GM20000 (cell line): Measurements from ENCODE around the gene KIN.

ENCODE experiments used
- DNase-seq: peaks from one replicate; pipeline ENCODE4 v3.0.0; 2012; ENCODE audit warnings: low spot score
- TF ChIP-seq, protein P1 (sequence below): IDR thresholded peaks from 2 replicates; pipeline ENCODE4 v1.5.1; 2012; ENCODE audit warnings: mild to moderate bottlenecking, control low read depth; ENCODE audit errors: extremely low read depth, missing control alignments

Gene KIN

DNA sequence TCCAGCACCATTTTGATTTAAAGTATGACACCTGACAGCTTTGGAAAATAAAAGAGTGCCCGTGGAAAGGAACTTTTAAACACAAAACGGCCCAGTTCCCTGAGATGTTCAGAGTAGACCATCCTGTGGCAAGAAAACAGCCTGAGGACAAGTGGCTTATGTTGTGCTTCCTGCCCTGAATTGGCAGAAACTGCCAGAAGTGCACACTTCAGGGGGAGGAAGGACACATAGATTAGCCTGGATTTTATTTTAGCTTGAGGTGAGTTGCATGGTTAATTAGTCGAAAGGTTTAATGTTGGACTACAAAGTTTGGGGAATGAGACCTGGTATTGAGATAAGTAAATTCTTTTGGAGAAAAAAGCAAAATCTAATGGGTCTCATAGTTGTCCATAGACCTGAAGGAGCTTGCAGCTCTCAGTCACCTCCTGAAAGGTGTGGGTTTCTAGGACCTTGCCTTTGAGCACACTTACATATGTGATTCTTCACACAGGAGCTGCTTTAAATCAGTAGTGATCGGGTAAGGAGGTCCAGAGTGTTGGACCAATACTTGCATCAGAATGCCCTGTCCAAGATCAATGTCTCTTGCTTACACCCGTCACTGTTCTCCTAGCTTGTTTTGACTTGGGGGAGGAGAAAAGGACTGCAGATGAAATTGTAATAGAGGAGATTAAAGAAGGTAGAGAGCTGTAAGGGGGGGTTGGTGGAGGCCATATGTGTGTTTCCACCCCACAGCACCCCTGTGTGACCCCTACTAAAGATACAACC is 79.8 kb downstream of the KIN start:
- TF ChIP-seq, protein P1, sequence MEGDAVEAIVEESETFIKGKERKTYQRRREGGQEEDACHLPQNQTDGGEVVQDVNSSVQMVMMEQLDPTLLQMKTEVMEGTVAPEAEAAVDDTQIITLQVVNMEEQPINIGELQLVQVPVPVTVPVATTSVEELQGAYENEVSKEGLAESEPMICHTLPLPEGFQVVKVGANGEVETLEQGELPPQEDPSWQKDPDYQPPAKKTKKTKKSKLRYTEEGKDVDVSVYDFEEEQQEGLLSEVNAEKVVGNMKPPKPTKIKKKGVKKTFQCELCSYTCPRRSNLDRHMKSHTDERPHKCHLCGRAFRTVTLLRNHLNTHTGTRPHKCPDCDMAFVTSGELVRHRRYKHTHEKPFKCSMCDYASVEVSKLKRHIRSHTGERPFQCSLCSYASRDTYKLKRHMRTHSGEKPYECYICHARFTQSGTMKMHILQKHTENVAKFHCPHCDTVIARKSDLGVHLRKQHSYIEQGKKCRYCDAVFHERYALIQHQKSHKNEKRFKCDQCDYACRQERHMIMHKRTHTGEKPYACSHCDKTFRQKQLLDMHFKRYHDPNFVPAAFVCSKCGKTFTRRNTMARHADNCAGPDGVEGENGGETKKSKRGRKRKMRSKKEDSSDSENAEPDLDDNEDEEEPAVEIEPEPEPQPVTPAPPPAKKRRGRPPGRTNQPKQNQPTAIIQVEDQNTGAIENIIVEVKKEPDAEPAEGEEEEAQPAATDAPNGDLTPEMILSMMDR: no peak
- DNase-seq: no peak

DNA sequence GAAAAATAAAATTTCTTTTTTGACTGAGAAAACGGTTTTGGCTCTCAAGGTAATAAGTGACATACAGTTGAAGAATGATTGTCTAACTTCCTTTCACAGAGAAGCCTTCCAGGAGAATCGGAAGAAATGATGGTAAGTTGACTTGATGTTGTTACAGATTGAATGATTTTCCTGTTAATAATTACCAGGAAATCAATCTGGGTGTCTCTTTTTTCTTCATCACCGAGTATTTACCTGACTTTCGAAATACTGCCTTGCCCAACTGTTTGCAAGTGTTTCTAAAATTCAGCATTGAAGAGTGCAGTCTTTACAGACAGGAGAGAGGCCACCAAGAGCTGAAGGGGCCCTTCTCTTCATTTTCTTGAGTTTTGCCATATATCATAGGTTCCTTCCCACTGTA is 80.7 kb downstream of the KIN start:
- TF ChIP-seq, protein P1: no peak
- no peak for DNase-seq

DNA sequence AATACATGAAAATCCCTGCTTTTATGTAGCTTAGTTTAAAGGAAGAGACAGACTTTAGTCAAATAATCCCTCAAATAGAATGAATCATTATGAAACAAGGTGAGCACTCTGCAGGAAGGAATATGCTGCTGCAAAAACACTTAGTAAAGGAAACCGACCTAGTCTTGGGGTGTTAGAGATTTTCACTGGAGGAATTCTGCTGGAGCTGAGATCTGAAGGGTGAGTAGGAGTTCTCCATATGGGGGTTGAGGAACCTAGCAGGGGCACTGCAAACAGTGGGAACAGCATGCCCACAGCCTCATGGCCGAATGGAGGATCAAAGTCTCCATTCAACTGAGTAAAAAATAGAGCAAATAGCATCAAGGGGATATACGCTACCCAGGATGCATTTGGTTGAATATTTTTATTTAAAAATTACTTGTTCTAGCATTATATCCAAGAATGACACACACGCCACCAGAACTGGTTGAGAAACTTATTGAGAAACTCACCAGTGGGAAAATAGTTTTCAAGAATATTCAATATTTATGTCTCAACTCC is 81.2 kb downstream of the KIN start:
- no peak for DNase-seq
- TF ChIP-seq, protein P1: no peak

DNA sequence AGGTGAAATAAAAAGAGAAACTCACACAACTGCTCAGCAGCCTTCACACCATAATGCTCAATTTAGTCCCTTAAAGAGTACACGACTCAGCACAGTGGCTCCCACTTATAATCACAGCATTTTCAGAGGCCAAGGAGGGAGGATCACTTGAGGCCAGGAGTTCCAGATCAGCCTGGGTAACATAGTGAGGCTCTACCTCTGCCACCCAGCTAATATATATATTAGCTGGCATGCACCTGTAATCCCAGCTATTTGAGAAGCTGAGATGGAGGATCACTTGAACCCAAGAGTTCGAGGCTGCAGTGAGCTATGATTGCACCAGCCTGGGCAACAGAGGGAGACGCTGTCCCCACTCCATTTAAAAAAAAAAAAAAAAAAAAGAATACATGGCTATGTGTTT is 82.5 kb downstream of the KIN start:
- no peak for DNase-seq
- TF ChIP-seq, protein P1: no peak

DNA sequence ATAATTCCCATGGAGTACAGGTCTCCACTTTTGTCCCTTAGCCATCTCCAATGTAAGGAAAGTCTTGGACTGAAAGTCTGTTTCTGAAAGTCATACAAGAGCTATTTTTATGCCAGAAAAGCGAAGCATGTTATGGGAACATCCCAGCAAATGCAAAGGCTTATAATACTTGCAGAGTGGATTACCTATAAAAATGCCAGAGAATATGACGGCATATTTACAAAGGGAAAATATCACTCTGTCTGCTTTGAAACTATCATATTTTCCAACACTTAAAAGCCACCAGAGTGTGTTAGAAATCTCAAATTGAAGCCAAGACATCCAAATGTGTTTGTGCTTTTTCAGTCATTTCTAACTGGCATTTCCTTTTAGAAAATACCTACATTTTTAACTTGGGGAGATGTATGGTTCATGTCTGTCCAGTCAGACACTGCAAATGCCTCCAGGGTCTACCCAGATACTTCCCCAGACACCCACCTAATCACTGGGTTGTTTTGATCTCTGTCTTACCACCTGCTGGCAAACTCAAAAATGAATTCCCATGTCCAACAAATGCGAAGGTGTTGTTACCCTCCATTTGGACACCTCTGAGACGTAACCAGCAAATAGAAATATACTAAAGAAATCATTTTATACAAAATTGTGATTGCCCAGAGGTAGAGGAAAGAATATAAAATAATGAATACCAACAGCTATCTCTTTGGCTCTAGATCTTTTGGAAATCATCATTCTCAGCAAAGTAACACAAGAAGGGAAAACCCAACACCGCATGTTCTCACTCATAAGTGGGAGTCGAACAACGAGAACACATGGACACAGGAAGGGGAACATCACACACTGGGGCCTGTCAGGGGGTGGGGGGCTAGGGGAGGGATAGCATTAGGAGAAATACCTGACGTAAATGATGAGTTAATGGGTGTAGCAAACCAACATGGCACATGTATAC is 83.4 kb downstream of the KIN start:
- TF ChIP-seq, protein P1: no peak

DNA sequence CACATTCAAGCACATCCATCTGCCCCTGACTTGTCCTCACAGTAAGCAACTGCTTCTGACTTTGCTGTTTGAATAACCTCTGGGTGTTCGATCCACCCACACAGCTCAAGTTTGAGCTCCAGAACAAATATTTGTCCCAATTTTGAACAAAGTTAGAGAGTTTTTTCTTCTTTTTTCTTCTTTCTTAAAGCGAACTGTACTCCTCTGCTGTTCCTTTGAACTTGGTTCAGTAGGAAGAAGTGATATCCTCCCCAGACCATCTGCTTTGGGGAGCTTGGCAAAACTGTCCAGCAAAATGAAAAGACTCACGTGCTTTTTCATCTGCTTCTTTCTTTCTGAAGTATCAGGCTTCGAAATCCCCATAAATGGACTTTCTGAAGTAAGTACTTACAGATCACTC is 84.7 kb downstream of the KIN start, which contains the start of gene ITIH2:
Gene ITIH2 (plus strand): TSS at position 177 of the 400 bp plus-strand sequence. CDS start 119 bp downstream, at position 296.
- DNase-seq: no peak
- TF ChIP-seq, protein P1: no peak

More for the DNA sequence above, 83.4 kb downstream of the KIN start:
- DNase-seq: no peak
